ENCODE measurements around the gene RNF113B. TPM values are rescaled to one million over a fixed set of nuclear protein-coding genes. Genes with fewer than 3 reads are reported as not detected.

The RNF113B gene
- total RNA-seq, 1 experiment from 2014 or later, result not detected

- no peaks in the 10 kb centered on the region for H3K79me2 ChIP-seq (ENCODE audit: low read depth)
- no peaks in the 10 kb centered on the region for H3K4me1 ChIP-seq (replicated peaks; ENCODE audit: insufficient read depth)
- no peaks in the 10 kb centered on the region for H3K36me3 ChIP-seq (ENCODE audit: low read depth)
- no peak overlapping the region for H3K4me3 ChIP-seq
- intact Hi-C loops (cut with micrococcal nuclease; ENCODE audit: unreplicated experiment), result no loop called here
- TF ChIP-seq CTCF (conservative IDR thresholded peaks at IDR 0.05) (no peak), EZH2 (IDR thresholded peaks at IDR 0.05; ENCODE audit: low read depth) (no peak)
- no peak for DNase-seq
- H3K27ac ChIP-seq, result no peak overlapping the region
- H4K20me1 ChIP-seq (ENCODE audit: insufficient read depth), result no peaks in the 10 kb centered on the region
- H3K27me3 ChIP-seq (ENCODE audit: insufficient read depth, low read depth), result no peaks in the 10 kb centered on the region
- POLR2A ChIA-PET (ENCODE audit: unreplicated experiment), result no interaction called here
- H3K4me2 ChIP-seq, result no peak overlapping the region
- H3K9me2 ChIP-seq (ENCODE audit: insufficient read depth), result no peaks in the 10 kb centered on the region
- BruUV-seq (replicated peaks), result no TSS peak
- H2AFZ ChIP-seq, result no peak overlapping the region
- H3F3A ChIP-seq (ENCODE audit: insufficient read depth, low read depth), result no peaks in the 10 kb centered on the region
- CTCF ChIA-PET, result no interaction called here
- no peaks in the 10 kb centered on the region for H3K9me3 ChIP-seq (ENCODE audit: insufficient read depth, low read depth)
Measured at GRCh38 chr13:98187965-98188261, 10.8 kb upstream of the RNF113B start.

GRCh38 chr13:98187155-98187964 is 10.3 kb upstream of the RNF113B start:
- no peak overlapping the region for H3K4me2 ChIP-seq
- H4K20me1 ChIP-seq (ENCODE audit: insufficient read depth), result no peaks in the 10 kb centered on the region
- ChIA-PET POLR2A (ENCODE audit: unreplicated experiment) (no interaction called here), CTCF (no interaction called here)
- TF ChIP-seq CTCF (conservative IDR thresholded peaks at IDR 0.05) (no peak), EZH2 (IDR thresholded peaks at IDR 0.05; ENCODE audit: low read depth) (no peak)
- no peaks in the 10 kb centered on the region for H3K27me3 ChIP-seq (ENCODE audit: insufficient read depth, low read depth)
- no peak overlapping the region for H3K27ac ChIP-seq
- no peaks in the 10 kb centered on the region for H3K36me3 ChIP-seq (ENCODE audit: low read depth)
- no peaks in the 10 kb centered on the region for H3F3A ChIP-seq (ENCODE audit: insufficient read depth, low read depth)
- BruUV-seq (replicated peaks), result no TSS peak
- no peak overlapping the region for H3K4me3 ChIP-seq
- no peaks in the 10 kb centered on the region for H3K9me2 ChIP-seq (ENCODE audit: insufficient read depth)
- DNase-seq, result no peak
- no peaks in the 10 kb centered on the region for H3K4me1 ChIP-seq (replicated peaks; ENCODE audit: insufficient read depth)
- intact Hi-C loops (cut with micrococcal nuclease; ENCODE audit: unreplicated experiment), result no loop called here
- H3K9me3 ChIP-seq (ENCODE audit: insufficient read depth, low read depth), result no peaks in the 10 kb centered on the region
- no peak overlapping the region for H2AFZ ChIP-seq
- H3K79me2 ChIP-seq (ENCODE audit: low read depth), result no peaks in the 10 kb centered on the region

- no TSS peak for BruUV-seq (replicated peaks)
- H2AFZ ChIP-seq, result no peak overlapping the region
- intact Hi-C loops (cut with micrococcal nuclease; ENCODE audit: unreplicated experiment), result no loop called here
Measured at GRCh38 chr13:98184792-98185191, 7.7 kb upstream of the RNF113B start.

More at GRCh38 chr13:98184792-98185191, 7.7 kb upstream of the RNF113B start:
- POLR2A ChIA-PET (ENCODE audit: unreplicated experiment), result no interaction called here
- no peak for TF ChIP-seq CTCF (conservative IDR thresholded peaks at IDR 0.05)
- no peak for TF ChIP-seq EZH2 (IDR thresholded peaks at IDR 0.05; ENCODE audit: low read depth)
- H3K4me2 ChIP-seq, result no peak overlapping the region
- H3F3A ChIP-seq (ENCODE audit: insufficient read depth, low read depth), result no peaks in the 10 kb centered on the region
- no peak overlapping the region for H3K27ac ChIP-seq
- H3K4me3 ChIP-seq, result no peak overlapping the region
- no peaks in the 10 kb centered on the region for H3K27me3 ChIP-seq (ENCODE audit: insufficient read depth, low read depth)
- H3K9me2 ChIP-seq (ENCODE audit: insufficient read depth), result no peaks in the 10 kb centered on the region
- no peaks in the 10 kb centered on the region for H3K36me3 ChIP-seq (ENCODE audit: low read depth)
- DNase-seq, result no peak
- H4K20me1 ChIP-seq (ENCODE audit: insufficient read depth), result no peaks in the 10 kb centered on the region
- no peaks in the 10 kb centered on the region for H3K9me3 ChIP-seq (ENCODE audit: insufficient read depth, low read depth)
- H3K79me2 ChIP-seq (ENCODE audit: low read depth), result no peaks in the 10 kb centered on the region
- CTCF ChIA-PET, result no interaction called here
- no peaks in the 10 kb centered on the region for H3K4me1 ChIP-seq (replicated peaks; ENCODE audit: insufficient read depth)

Data from PC-9 (cell line).